Mammary microvascular endothelial cell (primary cell): Measurements from ENCODE around the gene ATF7IP. TPM values are rescaled to one million over a fixed set of nuclear protein-coding genes. Genes with fewer than 3 reads are reported as not detected.

ENCODE experiments used
- total RNA-seq: library from RNA; depleted of rRNA; stranded (reverse); fragments of >200 nt; gene quantifications from 2 replicates; pipeline ENCODE4 v1.2.3, GENCODE V29; 2015

The ATF7IP gene
- 22.2 and 22.5 TPM in 2 replicates for total RNA-seq

GRCh38 chr12:14365294-14366208, at the start of gene ATF7IP:
ATF7IP (plus strand) TSS chr12:14365682; CDS start chr12:14423916, 58,234 bp downstream.

Other genes with a start within 250 kb of the ATF7IP start
- gene PLBD1, start 202.2 kb downstream of the ATF7IP start, total RNA-seq: 0.05 and 0.27 TPM in 2 replicates